ENCODE data around the gene PLEKHS1.
"Not testable (repeated sequence)": the region's sequence is repeated elsewhere in the genome, so short reads cannot be mapped to it uniquely, and the experiment has no call there.

PLEKHS1 gene

GRCh38 chr10:113802997-113803396 lies 51.5 kb downstream of the PLEKHS1 start:
- no peak for DNase-seq

DNA sequence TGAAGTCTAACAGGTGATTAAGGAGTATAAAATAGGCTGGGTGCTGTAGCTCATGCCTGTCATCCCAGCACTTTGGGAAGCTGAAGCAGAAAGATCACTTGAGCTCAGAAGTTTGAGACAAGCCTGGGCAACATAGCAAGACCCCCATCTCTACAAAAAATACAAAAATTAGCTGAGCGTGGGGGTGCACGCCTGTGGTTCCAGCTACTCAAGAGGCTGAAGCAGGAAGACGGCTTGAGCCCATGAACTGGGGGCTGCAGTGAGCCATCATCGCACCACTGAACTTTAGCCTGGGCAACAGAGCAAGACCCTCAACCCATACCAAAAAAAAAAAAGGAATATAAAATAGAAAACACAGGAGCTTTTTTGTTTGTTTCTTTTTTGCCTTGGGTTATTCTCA lies 55.0 kb downstream of the PLEKHS1 start:
- DNase-seq = no peak

DNA sequence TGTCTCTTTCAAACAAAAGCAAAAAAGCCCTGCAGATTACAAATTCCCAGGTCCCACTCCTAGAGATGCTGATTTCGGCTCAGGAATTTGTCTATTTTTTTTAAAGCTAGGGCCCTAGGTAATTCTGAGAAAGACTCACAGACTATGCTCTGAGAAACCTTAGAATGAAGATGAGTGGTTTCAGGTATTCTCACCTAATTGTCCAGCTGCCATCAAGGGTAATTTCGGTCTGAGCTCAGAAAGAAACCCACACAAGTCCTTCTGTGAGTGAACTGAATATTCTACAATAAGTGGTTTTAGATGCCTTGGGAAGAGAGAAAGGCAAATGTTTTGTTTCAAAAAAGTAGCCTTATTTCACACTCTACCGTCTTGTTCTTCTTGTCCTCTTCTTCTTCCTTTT lies 56.7 kb downstream of the PLEKHS1 start:
- no peak for DNase-seq

- DNase-seq = not testable (repeated sequence)
Observed at GRCh38 chr10:113814700-113815099, 63.2 kb downstream of the PLEKHS1 start.

GRCh38 chr10:113819989-113820388 lies 68.5 kb downstream of the PLEKHS1 start:
- DNase-seq = no peak

DNA sequence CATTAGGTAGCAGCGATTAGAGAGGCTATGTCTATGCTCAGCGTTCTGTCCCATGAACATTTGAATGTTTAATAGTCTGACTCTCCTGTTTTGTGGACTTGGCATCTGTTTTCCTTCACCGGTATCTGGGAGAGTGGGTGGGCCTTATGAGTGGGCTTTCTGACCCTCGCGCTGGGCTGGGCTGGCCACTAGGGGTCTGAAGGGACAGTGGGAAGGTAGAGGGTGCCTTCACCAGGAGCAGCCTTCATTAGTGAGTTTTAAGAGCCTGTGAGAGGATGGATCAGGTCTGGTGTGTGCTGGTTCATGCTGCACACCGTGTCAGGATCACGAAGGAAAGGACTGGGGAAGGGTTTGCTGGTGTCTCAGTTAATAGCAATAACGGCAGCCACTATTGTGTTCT lies 69.0 kb downstream of the PLEKHS1 start:
- no peak for DNase-seq

GRCh38 chr10:113821306-113821705 lies 69.8 kb downstream of the PLEKHS1 start:
- not testable (repeated sequence) for DNase-seq

DNA sequence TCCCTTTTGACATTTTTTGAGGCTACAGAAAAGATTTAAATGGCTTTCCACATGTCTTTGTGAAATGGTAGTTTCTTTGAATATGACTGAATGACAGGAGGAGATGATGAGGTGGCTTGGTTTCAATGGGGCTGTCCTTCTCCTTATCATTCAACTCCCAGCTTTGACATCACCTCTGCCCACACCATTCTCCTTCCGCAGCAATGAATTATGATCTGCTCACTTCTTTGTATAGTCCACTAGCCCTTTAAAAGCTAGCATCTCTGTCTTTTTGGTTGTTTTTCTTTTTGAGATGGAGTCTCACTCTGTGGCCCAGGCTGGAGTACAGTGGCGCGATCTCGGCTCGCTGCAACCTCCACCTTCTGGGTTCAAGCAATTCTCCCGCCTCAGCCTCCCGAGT lies 70.7 kb downstream of the PLEKHS1 start:
- DNase-seq = no peak

DNA sequence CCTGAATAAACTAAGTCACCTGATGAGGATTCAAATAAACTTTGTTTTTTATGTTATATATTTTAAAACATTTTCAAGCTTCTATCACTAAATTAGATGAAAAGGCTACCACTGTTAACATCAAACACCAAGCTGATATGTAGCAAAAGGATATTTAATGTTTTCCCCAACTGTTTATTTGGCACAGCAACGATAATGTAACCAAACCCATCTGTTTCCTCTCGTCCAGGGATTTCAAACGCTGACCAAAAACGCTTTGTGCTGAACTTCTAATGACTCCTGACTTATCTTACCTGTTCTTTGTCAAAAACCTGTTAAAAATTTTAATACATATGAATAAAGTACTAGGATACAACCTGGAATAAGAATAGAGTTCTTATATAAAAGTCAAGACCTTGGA lies 71.9 kb downstream of the PLEKHS1 start:
- no peak for DNase-seq

DNA sequence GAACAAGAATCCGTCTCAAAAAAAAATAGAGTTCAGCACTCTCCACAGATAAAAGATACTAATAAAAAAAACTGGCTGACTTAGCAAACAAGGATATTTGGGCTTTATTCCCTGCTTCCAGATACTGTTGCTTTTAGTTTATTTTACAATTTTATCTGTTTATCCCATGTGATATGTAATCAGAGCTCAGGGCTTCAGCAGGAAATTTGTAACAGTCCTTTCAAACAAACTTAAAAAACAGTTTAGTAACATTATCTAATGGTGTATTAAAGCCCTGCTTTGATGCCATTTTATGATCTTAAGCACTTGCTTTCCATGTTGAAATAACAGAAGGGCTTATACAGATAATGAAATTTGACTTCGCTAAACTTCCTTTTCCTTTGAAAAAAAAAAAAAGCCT lies 74.3 kb downstream of the PLEKHS1 start:
- no peak for DNase-seq

GRCh38 chr10:113828567-113828966 lies 77.1 kb downstream of the PLEKHS1 start:
- not testable (repeated sequence) for DNase-seq
